HUDEP-2 (cell line): ENCODE results near the gene POFUT1.
A peak's percentile ranks its signal among the peaks of the same experiment; 100 is the strongest.
"Not testable (repeated sequence)": the region's sequence is repeated elsewhere in the genome, so short reads cannot be mapped to it uniquely, and the experiment has no call there.

ENCODE experiments used
- DNase-seq, 76 experiments: peaks; one replicate each; lab custom pipeline; 2025; ENCODE audit not compliant: unreplicated experiment in 76 of 76; lab: John Stamatoyannopoulos, UW

The POFUT1 gene

DNA sequence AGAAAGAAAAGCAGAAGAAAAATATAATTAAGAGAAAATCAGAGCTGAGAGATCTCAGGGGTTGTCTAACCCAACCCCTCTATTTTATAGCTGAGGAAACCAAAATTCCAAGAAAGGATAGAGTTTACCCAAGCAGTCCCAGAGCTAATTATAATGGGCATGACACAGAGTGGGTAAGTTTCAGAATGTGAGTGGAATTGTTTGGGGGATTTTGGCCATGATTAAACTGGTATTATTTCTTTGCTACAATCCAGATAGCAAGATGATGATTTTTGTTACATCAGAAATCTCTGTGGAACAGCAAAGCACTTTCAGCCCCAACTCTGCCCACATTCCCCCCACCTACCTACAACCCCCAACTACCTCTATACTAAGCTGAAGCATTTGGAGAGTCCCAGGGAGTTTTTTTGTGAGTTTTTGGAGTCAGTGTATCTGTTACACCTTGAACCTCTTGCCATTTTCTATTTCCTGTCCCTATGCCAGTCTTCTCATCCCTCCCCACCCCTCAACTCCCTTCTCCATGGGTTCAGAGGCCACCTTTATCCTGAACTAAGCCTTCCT lies 24.7 kb downstream of the POFUT1 start:
- DNase-seq = no peak

DNA sequence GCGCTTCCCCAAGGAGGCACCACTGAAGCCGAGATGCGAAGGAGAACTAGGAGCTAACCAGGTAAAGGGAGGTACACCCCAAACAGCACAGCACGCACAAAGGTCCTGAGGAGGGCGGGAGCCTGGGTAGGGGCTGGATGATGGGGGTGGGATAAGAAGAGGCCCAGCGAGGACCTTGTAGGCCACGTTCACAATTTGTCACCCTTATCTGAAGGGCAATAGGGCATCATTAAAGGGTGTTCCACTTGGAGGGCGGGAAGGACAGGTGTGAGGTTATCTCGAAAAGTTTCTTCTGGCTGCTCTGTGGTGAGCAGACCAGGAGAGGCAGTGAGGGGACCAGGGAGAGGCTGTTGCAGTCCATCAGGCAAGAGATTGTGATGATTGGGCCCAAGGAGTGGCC lies 25.6 kb downstream of the POFUT1 start:
- no peak for DNase-seq

- DNase-seq = no peak
Observed at GRCh38 chr20:32234135-32234808, 26.6 kb downstream of the POFUT1 start.

DNA sequence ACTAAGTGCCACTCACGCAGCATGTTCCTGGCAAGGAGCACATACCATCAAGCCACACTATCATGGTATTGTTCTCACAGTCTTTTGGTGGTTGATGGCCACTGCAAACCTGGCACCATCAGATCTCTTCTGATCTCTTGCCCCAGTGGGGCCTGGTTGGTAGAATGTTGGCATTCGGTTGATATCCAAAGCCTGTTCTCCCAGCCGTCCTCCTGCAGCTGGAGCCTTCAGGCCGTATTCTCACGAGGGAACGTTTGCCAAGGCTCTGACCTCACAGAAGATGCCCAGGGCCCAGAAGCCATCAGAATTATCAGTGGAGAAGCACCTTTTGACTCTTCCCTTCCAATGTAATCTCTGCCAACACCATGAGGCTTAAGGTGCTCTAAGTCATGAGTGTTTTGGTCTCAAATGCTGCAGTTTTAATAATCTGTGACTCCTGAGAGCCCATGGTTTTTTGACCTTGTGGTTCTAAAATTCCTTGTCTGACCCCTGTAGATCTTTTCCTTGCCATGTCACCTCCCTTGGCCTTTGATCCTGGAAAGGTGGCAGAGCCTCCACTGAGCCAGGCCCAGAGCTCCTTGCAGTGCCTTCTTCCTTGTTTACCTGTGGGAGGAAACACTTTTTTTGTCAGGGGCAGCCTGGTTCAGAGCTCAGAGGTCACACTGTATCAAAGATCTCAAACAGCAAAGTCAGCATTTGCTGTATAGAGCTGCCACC lies 27.8 kb downstream of the POFUT1 start:
- DNase-seq = no peak

GRCh38 chr20:32236048-32236533 lies 28.4 kb downstream of the POFUT1 start:
- DNase-seq = no peak

DNA sequence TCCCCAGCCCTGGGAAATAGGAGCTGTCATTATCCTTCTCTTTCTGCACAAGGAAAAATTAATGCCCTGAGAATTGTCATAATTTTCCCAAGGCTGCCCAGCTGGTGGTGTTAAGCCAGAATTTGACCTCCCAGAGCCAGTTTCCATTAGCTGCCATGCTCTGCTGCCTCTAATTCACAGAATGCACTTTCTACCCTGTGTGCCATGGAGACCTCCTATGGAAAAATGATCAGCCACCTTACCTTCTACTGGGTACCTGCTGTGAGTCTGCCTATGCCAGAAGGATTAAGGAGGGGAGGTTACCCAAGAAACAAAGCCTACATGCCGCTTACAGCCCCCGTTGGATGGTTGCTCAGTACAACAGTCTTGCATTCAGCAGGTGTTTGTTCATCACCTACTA lies 29.1 kb downstream of the POFUT1 start:
- DNase-seq = no peak

GRCh38 chr20:32237419-32237818 lies 29.7 kb downstream of the POFUT1 start:
- peak in 1 of 76 experiments; percentile 1 for DNase-seq

DNA sequence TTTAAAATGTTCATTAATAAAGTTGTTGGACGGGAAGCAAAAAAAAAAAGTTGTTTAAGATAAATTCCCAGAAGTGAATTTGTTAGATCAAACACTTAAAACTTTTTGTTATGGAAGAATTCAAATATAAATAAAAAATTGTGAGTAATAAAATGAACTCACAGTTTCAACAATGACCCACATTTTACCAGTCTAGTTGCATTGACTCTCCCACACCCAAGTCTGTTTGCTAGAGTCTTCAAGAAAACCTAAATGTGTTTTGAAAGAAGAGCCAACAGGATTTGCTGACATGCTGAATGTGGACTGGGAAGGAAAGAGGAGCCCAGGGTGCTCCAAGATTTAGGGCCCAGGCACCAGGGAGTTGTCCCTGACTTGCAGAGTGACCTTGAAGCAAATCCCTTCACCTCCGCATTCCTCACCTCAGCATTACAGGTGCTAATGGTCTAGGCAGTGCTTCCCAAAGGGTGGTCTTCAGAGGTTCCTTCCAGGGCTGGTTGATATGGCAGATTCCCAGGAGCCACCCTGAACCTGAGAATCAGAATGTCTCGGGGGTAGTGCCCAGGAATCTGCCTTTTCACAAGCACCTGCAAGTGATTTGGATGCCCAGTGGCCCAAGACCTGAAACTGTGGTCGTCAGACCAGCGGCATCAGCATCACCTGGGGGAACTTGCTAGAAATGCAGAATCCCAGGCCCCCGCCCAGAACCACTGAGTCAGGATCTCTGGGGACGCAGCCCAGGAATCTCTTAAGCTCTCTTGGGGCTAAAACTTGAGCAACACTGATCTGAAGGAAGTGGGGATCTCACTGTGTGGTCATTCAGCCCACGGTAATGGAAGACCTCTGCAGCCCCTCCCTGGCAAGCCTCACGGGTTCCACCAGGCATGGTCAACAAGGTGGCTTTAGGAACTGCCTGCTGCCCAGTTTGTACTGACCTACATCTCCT lies 31.1 kb downstream of the POFUT1 start:
- no peak for DNase-seq

- DNase-seq = no peak
Observed at GRCh38 chr20:32240205-32240604, 32.5 kb downstream of the POFUT1 start.

DNA sequence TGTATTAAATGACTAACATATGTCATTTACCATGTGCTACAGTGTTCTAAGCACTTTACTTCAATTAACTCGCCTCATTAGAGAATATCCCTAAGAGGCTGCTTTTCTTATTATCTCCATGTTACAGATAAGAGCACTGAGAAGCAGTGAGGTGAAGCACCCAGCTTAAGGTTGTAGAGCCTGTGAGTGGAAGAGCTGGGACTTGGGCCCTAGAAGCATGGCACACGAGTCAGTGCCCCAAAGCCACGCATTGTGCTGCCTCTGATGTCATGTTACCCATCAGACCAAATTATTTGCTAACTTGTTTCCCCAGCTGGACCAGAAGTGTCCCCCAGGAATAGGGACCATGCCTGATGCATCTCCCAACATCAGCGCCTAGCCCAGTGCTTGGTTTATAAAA lies 34.1 kb downstream of the POFUT1 start:
- no peak for DNase-seq

DNA sequence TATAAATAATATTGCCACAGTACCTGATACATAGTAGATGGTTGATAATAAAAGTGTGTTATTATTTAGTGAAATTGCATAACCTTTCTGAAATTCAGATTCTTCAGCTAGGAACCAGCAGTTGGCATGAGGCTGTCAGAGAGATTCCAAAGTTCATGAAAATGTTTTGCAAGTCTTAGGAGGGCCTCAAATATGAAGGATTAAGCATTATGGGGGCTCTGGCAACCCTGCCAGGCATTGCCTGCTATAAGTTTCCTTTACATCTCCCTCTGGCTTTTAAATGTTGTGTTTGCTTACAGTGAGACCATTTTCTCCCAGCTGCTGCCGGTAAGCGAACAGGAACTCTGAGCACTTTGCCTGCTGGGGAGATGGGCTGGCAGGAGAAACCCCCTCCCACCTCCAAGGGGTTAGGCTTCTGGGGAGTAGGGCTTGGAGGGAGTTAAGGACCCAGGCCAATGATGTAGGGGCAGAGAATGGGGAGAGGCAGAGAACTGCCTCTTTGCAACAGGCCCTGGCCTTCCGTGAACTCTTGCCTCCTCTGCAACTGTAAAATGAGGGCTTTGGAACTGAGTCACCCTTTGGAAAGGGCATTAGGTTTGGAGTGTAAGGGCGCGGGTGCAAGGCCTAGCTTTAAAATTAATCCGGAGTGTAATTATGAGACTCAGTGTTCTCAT lies 36.6 kb downstream of the POFUT1 start:
- DNase-seq = no peak

GRCh38 chr20:32244959-32245358 lies 37.3 kb downstream of the POFUT1 start:
- DNase-seq = no peak

DNA sequence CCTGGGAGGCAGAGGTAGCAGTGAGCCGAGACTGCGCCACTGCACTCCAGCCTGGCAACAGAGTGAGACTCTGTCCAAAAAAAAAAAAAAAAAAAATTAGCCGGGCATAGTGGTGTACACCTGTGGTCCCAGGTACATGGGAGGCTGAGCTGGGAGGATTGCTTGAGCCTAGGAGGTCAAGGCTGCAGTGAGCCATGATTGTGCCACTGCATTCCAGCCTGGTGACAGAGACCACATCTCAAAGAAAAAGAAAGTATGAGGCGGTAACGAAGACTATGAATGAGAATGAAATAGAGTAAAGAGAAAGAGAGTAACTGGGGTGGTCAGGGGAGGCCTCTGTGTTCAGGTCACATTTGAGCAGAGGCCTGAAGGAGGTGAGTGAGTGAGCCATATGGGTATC lies 38.5 kb downstream of the POFUT1 start:
- not testable (repeated sequence) for DNase-seq

GRCh38 chr20:32248043-32248442 lies 40.4 kb downstream of the POFUT1 start:
- no peak for DNase-seq

DNA sequence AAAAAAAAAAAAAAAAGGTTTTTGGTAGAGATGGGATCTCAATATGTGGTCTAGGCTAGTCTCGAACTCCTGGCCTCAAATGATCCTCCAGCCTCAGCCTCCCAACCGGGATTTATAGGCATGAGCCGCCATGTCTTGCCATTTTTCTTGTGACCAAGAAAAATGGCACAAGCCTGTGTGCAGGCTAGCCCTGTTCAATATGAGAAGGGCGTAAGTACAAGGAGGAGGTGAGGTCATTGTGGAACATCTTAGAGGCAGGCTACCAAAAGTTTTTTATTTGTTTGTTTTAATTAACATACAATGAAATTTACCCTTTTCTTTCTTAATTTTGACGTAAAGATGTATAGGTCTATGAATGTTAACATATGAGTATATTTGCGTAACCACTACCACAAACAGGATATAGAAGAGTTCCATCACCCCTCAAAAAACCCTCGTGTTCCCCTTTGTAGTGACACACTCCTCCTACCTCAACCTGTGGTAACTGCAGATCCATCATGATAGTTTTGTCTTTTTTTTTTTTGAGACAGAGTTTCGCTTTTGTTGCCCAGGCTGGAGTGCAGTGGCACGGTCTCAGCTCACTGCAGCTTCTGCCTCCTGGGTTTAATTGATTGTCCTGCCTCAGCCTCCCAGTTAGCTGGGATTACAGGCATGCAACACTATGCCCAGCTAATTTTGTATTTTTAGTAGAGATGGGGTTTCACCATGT lies 41.5 kb downstream of the POFUT1 start:
- DNase-seq = no peak

GRCh38 chr20:32251470-32251869 lies 43.8 kb downstream of the POFUT1 start:
- DNase-seq = no peak

- DNase-seq = no peak
Observed at GRCh38 chr20:32252189-32252588, 44.5 kb downstream of the POFUT1 start.

- not testable (repeated sequence) for DNase-seq
Observed at GRCh38 chr20:32260973-32261372, 53.3 kb downstream of the POFUT1 start.

GRCh38 chr20:32261644-32262043 lies 54.0 kb downstream of the POFUT1 start:
- no peak for DNase-seq
